LNCaP clone FGC (cell line): ENCODE data around the gene LAPTM5.

ENCODE experiments used
- DNase-seq: peaks from one replicate; pipeline ENCODE4 v3.0.0-alpha.2; 2011; ENCODE audit warnings: low read depth
- H3K4me3 ChIP-seq: 2 replicates; pipeline ENCODE4 v1.5.1; 2011; ENCODE audit warnings: mild to moderate bottlenecking, low read depth, low read length, control low read depth
- CTCF ChIP-seq: IDR thresholded peaks from 2 replicates; pipeline ENCODE4 v1.5.1; 2012; ENCODE audit warnings: mild to moderate bottlenecking; ENCODE audit not compliant: control insufficient read depth, insufficient read depth; ENCODE audit errors: extremely low read depth

LAPTM5 gene

GRCh38 chr1:30726236-30726635 lies 31.3 kb downstream of the LAPTM5 start:
- no peak overlapping the region for H3K4me3 ChIP-seq
- DNase-seq, result no peak
- no peak for TF ChIP-seq CTCF

- no peak for TF ChIP-seq CTCF
- DNase-seq, result no peak
- H3K4me3 ChIP-seq, result no peak overlapping the region
These were observed 32.0 kb downstream of the LAPTM5 start for GRCh38 chr1:30725450-30726095.

DNA sequence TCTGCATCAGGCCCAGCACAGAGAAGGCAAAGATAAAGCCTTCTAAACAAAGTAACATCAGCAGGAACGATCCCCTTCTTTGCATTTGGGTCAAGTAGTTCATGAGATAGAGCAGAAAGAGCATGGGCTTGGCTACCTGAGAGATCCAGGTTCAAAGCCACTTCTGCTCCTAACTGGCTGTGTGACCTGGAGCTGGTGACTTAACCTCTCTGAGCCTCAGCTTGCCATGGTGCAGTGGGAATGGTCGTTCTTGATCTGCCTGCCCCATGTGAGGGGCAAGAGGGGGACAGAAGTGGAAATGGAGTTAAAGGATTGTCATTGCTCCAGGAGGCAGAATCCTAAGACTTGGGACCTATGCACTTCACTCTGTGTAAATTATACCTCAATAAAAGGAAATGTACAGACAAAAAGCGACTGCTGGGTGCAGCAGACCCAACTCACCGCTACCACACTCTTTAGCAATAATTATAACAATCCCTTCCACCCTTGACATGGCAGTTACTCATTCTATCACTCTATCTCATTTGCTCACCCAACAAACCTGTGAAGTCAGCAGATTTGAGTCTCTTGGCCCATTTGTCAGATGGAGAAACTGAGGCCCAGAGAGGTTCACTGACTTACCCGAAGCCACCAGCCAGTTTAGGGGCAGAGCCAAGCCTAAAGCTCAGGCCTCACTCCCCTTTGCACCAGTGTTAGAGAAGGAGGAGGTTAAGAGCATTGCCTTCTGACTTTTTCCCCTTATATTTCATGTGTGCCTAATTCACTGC lies 32.7 kb downstream of the LAPTM5 start:
- DNase-seq, result no peak
- no peak overlapping the region for H3K4me3 ChIP-seq
- no peak for TF ChIP-seq CTCF

DNA sequence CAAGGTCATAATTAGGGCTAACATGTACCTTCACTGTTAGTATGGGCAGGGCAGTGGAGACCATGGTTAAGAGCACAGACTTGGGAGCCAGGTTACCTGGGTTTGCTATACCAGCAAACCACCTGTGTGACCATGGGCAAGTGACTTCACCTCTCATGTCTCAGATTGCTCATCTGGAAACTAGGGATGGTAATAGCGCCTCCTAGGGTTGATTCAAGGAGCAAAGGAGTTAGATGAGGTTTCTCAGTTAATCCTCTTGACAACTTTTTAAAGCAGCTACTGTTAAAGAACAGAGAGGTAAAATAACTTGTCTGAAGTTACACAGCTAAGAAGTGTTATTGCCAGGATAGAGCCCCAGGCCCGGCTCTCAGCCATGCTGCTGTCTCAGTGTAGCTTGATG lies 33.4 kb downstream of the LAPTM5 start:
- H3K4me3 ChIP-seq, result no peak overlapping the region
- TF ChIP-seq CTCF, result 0 out of 2 replicates have a peak, but pooled peaks have one; percentile 3
- DNase-seq, result no peak

GRCh38 chr1:30723331-30723755 lies 34.2 kb downstream of the LAPTM5 start, which contains the start of gene MATN1:
MATN1 (minus strand) TSS chr1:30723585; CDS start chr1:30723551, 34 bp downstream.
- DNase-seq, result no peak
- no peak within 1 kb of the TSS for H3K4me3 ChIP-seq
- TF ChIP-seq CTCF, result no peak

GRCh38 chr1:30721812-30722537 lies 35.6 kb downstream of the LAPTM5 start:
- no peak overlapping the region for H3K4me3 ChIP-seq
- no peak for TF ChIP-seq CTCF
- no peak for DNase-seq
